Measurements from ENCODE around the gene MRPL32.

The MRPL32 gene

GRCh38 chr7:42964849-42965805 lies 33.0 kb downstream of the MRPL32 start:
- no peak overlapping the region for H3K27ac ChIP-seq (replicated peaks; ENCODE audit: low read length)
- WGBS, 2 donors (ENCODE audit: extremely low coverage in 2 of 2, insufficient read length in 2 of 2, insufficient replicate concordance in 1 of 2) = no CpG with 5 or more reads among the region's 6 CpGs

GRCh38 chr7:42967391-42967790 lies 35.2 kb downstream of the MRPL32 start:
- no peak overlapping the region for H2BK15ac ChIP-seq (ENCODE audit: low read length)
- H3K9me3 ChIP-seq (replicated peaks in 1 of 2; ENCODE audit: control insufficient read depth in 2 of 2, insufficient read depth in 1 of 2, low read depth in 1 of 2, low read length in 2 of 2) = no peaks in the 10 kb centered on the region
- no peak overlapping the region for H3K18ac ChIP-seq (ENCODE audit: low read length)
- no peak overlapping the region for H3K9ac ChIP-seq (ENCODE audit: low read depth, low read length, poor library complexity)
- no CpG with 5 or more reads among the region's 2 CpGs for WGBS, 2 donors (ENCODE audit: extremely low coverage in 2 of 2, insufficient read length in 2 of 2, insufficient replicate concordance in 1 of 2)
- H4K8ac ChIP-seq (ENCODE audit: low read depth, low read length) = no peak overlapping the region
- H3K14ac ChIP-seq (ENCODE audit: low read length) = no peak overlapping the region
- H2BK5ac ChIP-seq (ENCODE audit: low read length) = no peak overlapping the region
- H3K4me3 ChIP-seq (ENCODE audit: low read length in 2 of 2) = no peak overlapping the region
- peaks cover 0 to 2% (median 0%) of the 10 kb centered on the region in 3 experiments for H3K27me3 ChIP-seq (ENCODE audit: control insufficient read depth in 3 of 3, insufficient read depth in 3 of 3, low read depth in 1 of 3, low read length in 3 of 3)
- H3K4me1 ChIP-seq (ENCODE audit: control insufficient read depth in 2 of 2, insufficient read depth in 1 of 2, low read depth in 1 of 2, low read length in 2 of 2) = no peaks in the 10 kb centered on the region
- H3K79me1 ChIP-seq (ENCODE audit: low read depth, low read length) = no peaks in the 10 kb centered on the region
- H3K36me3 ChIP-seq (replicated peaks in 1 of 2; ENCODE audit: control insufficient read depth in 2 of 2, insufficient read depth in 2 of 2, low read length in 2 of 2) = no peaks in the 10 kb centered on the region
- no peak overlapping the region for H2BK12ac ChIP-seq (ENCODE audit: low read length)
- H3K27ac ChIP-seq (replicated peaks; ENCODE audit: low read length) = no peak overlapping the region
- H3K4ac ChIP-seq (ENCODE audit: low read length) = no peak overlapping the region
- H2AFZ ChIP-seq (ENCODE audit: low read length) = no peak overlapping the region
- no peak overlapping the region for H2AK5ac ChIP-seq (ENCODE audit: low read depth, low read length)
- DNase-seq (ENCODE audit: low spot score) = no peak
- no peak overlapping the region for H3K23ac ChIP-seq (ENCODE audit: low read depth, low read length, poor library complexity)
- H2BK120ac ChIP-seq (ENCODE audit: low read depth, low read length) = no peak overlapping the region
- no peak overlapping the region for H4K91ac ChIP-seq (ENCODE audit: low read depth, low read length, poor library complexity)
- H3K4me2 ChIP-seq (ENCODE audit: insufficient read depth, low read length, poor library complexity, severe bottlenecking) = no peak overlapping the region

More at GRCh38 chr7:42964849-42965805, 33.0 kb downstream of the MRPL32 start:
- H4K91ac ChIP-seq (ENCODE audit: low read depth, low read length, poor library complexity) = no peak overlapping the region
- H2BK5ac ChIP-seq (ENCODE audit: low read length) = no peak overlapping the region
- no peak overlapping the region for H3K18ac ChIP-seq (ENCODE audit: low read length)
- no peak overlapping the region for H2AFZ ChIP-seq (ENCODE audit: low read length)
- no peaks in the 10 kb centered on the region for H3K79me1 ChIP-seq (ENCODE audit: low read depth, low read length)
- no peak overlapping the region for H2BK120ac ChIP-seq (ENCODE audit: low read depth, low read length)
- peaks cover 0 to 7% (median 0%) of the 10 kb centered on the region in 3 experiments for H3K27me3 ChIP-seq (ENCODE audit: control insufficient read depth in 3 of 3, insufficient read depth in 3 of 3, low read depth in 1 of 3, low read length in 3 of 3)
- no peak overlapping the region for H2AK5ac ChIP-seq (ENCODE audit: low read depth, low read length)
- no peaks in the 10 kb centered on the region for H3K36me3 ChIP-seq (replicated peaks in 1 of 2; ENCODE audit: control insufficient read depth in 2 of 2, insufficient read depth in 2 of 2, low read length in 2 of 2)
- H3K14ac ChIP-seq (ENCODE audit: low read length) = no peak overlapping the region
- no peak for DNase-seq (ENCODE audit: low spot score)
- H2BK12ac ChIP-seq (ENCODE audit: low read length) = no peak overlapping the region
- H3K4me3 ChIP-seq (ENCODE audit: low read length in 2 of 2) = no peak overlapping the region
- H3K9ac ChIP-seq (ENCODE audit: low read depth, low read length, poor library complexity) = no peak overlapping the region
- H3K23ac ChIP-seq (ENCODE audit: low read depth, low read length, poor library complexity) = no peak overlapping the region
- H4K8ac ChIP-seq (ENCODE audit: low read depth, low read length) = no peak overlapping the region
- H3K9me3 ChIP-seq (replicated peaks in 1 of 2; ENCODE audit: control insufficient read depth in 2 of 2, insufficient read depth in 1 of 2, low read depth in 1 of 2, low read length in 2 of 2) = peaks cover 0 to 3% of the 10 kb centered on the region in 2 donors
- no peak overlapping the region for H3K4ac ChIP-seq (ENCODE audit: low read length)
- H3K4me2 ChIP-seq (ENCODE audit: insufficient read depth, low read length, poor library complexity, severe bottlenecking) = no peak overlapping the region
- no peaks in the 10 kb centered on the region for H3K4me1 ChIP-seq (ENCODE audit: control insufficient read depth in 2 of 2, insufficient read depth in 1 of 2, low read depth in 1 of 2, low read length in 2 of 2)
- H2BK15ac ChIP-seq (ENCODE audit: low read length) = no peak overlapping the region

- no peak overlapping the region for H3K9ac ChIP-seq (ENCODE audit: low read depth, low read length, poor library complexity)
- H3K4me2 ChIP-seq (ENCODE audit: insufficient read depth, low read length, poor library complexity, severe bottlenecking) = no peak overlapping the region
- H2BK12ac ChIP-seq (ENCODE audit: low read length) = no peak overlapping the region
- no peak overlapping the region for H2BK15ac ChIP-seq (ENCODE audit: low read length)
- H3K36me3 ChIP-seq (replicated peaks in 1 of 2; ENCODE audit: control insufficient read depth in 2 of 2, insufficient read depth in 2 of 2, low read length in 2 of 2) = no peaks in the 10 kb centered on the region
- no CpG with 5 or more reads among the region's 5 CpGs for WGBS, 2 donors (ENCODE audit: extremely low coverage in 2 of 2, insufficient read length in 2 of 2, insufficient replicate concordance in 1 of 2)
- no peak overlapping the region for H3K27ac ChIP-seq (replicated peaks; ENCODE audit: low read length)
- no peak overlapping the region for H3K4ac ChIP-seq (ENCODE audit: low read length)
- no peaks in the 10 kb centered on the region for H3K9me3 ChIP-seq (replicated peaks in 1 of 2; ENCODE audit: control insufficient read depth in 2 of 2, insufficient read depth in 1 of 2, low read depth in 1 of 2, low read length in 2 of 2)
- H2BK120ac ChIP-seq (ENCODE audit: low read depth, low read length) = no peak overlapping the region
- no peak overlapping the region for H4K91ac ChIP-seq (ENCODE audit: low read depth, low read length, poor library complexity)
- H3K27me3 ChIP-seq (ENCODE audit: control insufficient read depth in 3 of 3, insufficient read depth in 3 of 3, low read depth in 1 of 3, low read length in 3 of 3) = no peaks in the 10 kb centered on the region
- peak overlapping the region; percentile 9 for H2AFZ ChIP-seq (ENCODE audit: low read length)
- H4K8ac ChIP-seq (ENCODE audit: low read depth, low read length) = no peak overlapping the region
- H2AK5ac ChIP-seq (ENCODE audit: low read depth, low read length) = no peak overlapping the region
- H2BK5ac ChIP-seq (ENCODE audit: low read length) = no peak overlapping the region
- no peak overlapping the region for H3K4me3 ChIP-seq (ENCODE audit: low read length in 2 of 2)
- H3K23ac ChIP-seq (ENCODE audit: low read depth, low read length, poor library complexity) = no peak overlapping the region
- H3K14ac ChIP-seq (ENCODE audit: low read length) = no peak overlapping the region
- no peak for DNase-seq (ENCODE audit: low spot score)
- no peak overlapping the region for H3K18ac ChIP-seq (ENCODE audit: low read length)
- H3K4me1 ChIP-seq (ENCODE audit: control insufficient read depth in 2 of 2, insufficient read depth in 1 of 2, low read depth in 1 of 2, low read length in 2 of 2) = no peaks in the 10 kb centered on the region
- H3K79me1 ChIP-seq (ENCODE audit: low read depth, low read length) = no peaks in the 10 kb centered on the region
Observed at GRCh38 chr7:42972699-42973500, 40.7 kb downstream of the MRPL32 start.

- no peak overlapping the region for H2AK5ac ChIP-seq (ENCODE audit: low read depth, low read length)
- H3K9ac ChIP-seq (ENCODE audit: low read depth, low read length, poor library complexity) = no peak overlapping the region
- H3K18ac ChIP-seq (ENCODE audit: low read length) = no peak overlapping the region
- H3K4me3 ChIP-seq (ENCODE audit: low read length in 2 of 2) = no peak overlapping the region
- H2BK12ac ChIP-seq (ENCODE audit: low read length) = no peak overlapping the region
- no peak overlapping the region for H3K4ac ChIP-seq (ENCODE audit: low read length)
- DNase-seq (ENCODE audit: low spot score) = no peak
- no peak overlapping the region for H2BK15ac ChIP-seq (ENCODE audit: low read length)
- WGBS, 2 donors (ENCODE audit: extremely low coverage in 2 of 2, insufficient read length in 2 of 2, insufficient replicate concordance in 1 of 2) = no CpG with 5 or more reads among the region's 3 CpGs
- H4K91ac ChIP-seq (ENCODE audit: low read depth, low read length, poor library complexity) = no peak overlapping the region
- no peak overlapping the region for H3K14ac ChIP-seq (ENCODE audit: low read length)
- H3K36me3 ChIP-seq (replicated peaks in 1 of 2; ENCODE audit: control insufficient read depth in 2 of 2, insufficient read depth in 2 of 2, low read length in 2 of 2) = no peaks in the 10 kb centered on the region
- H2BK5ac ChIP-seq (ENCODE audit: low read length) = no peak overlapping the region
- H2BK120ac ChIP-seq (ENCODE audit: low read depth, low read length) = no peak overlapping the region
- H3K9me3 ChIP-seq (replicated peaks in 1 of 2; ENCODE audit: control insufficient read depth in 2 of 2, insufficient read depth in 1 of 2, low read depth in 1 of 2, low read length in 2 of 2) = no peaks in the 10 kb centered on the region
- H3K27ac ChIP-seq (replicated peaks; ENCODE audit: low read length) = no peak overlapping the region
- no peak overlapping the region for H3K4me2 ChIP-seq (ENCODE audit: insufficient read depth, low read length, poor library complexity, severe bottlenecking)
- H4K8ac ChIP-seq (ENCODE audit: low read depth, low read length) = no peak overlapping the region
- H3K27me3 ChIP-seq (ENCODE audit: control insufficient read depth in 3 of 3, insufficient read depth in 3 of 3, low read depth in 1 of 3, low read length in 3 of 3) = no peaks in the 10 kb centered on the region
- H3K23ac ChIP-seq (ENCODE audit: low read depth, low read length, poor library complexity) = no peak overlapping the region
- no peaks in the 10 kb centered on the region for H3K4me1 ChIP-seq (ENCODE audit: control insufficient read depth in 2 of 2, insufficient read depth in 1 of 2, low read depth in 1 of 2, low read length in 2 of 2)
- H2AFZ ChIP-seq (ENCODE audit: low read length) = no peak overlapping the region
- H3K79me1 ChIP-seq (ENCODE audit: low read depth, low read length) = no peaks in the 10 kb centered on the region
Observed at GRCh38 chr7:42976371-42976770, 44.2 kb downstream of the MRPL32 start.

Data from neuronal stem cell (in vitro differentiated cells).